HEK293T (cell line): ENCODE measurements around the gene CNRIP1.

Experiments
- ARNT ChIP-seq: fragments of 450-650 bp; IDR thresholded peaks from 2 replicates; pipeline ENCODE4 v1.6.1; 2017; ENCODE audit warnings: mild to moderate bottlenecking
- BHLHE40 ChIP-seq: fragments of 450-650 bp; IDR thresholded peaks from 2 replicates; pipeline ENCODE4 v1.6.1; 2016; ENCODE audit warnings: mild to moderate bottlenecking, moderate library complexity, borderline replicate concordance
- CTBP1 ChIP-seq: fragments of 450-650 bp; IDR thresholded peaks from 2 replicates; pipeline ENCODE4 v1.6.1; 2016; ENCODE audit warnings: borderline replicate concordance
- FOXK2 ChIP-seq: fragments of 450-650 bp; IDR thresholded peaks from 2 replicates; pipeline ENCODE4 v1.6.1; 2016; ENCODE audit warnings: mild to moderate bottlenecking
- FOXM1 ChIP-seq: fragments of 450-650 bp; IDR thresholded peaks from 2 replicates; pipeline ENCODE4 v1.6.1; 2017; ENCODE audit warnings: mild to moderate bottlenecking, borderline replicate concordance
- L3MBTL2 ChIP-seq: fragments of 450-650 bp; conservative IDR thresholded peaks from 2 replicates; pipeline ENCODE4 v1.6.1; 2016; ENCODE audit warnings: mild to moderate bottlenecking
- PKNOX1 ChIP-seq: fragments of 450-650 bp; IDR thresholded peaks from 2 replicates; pipeline ENCODE4 v1.6.1; 2016
- SP1 ChIP-seq: fragments of 450-650 bp; IDR thresholded peaks from 2 replicates; pipeline ENCODE4 v1.6.1; 2017
- TARDBP ChIP-seq: fragments of 450-650 bp; IDR thresholded peaks from 2 replicates; pipeline ENCODE4 v1.6.1; 2016
- ZNF384 ChIP-seq: fragments of 450-650 bp; IDR thresholded peaks from 2 replicates; pipeline ENCODE4 v1.6.1; 2016

GRCh38 chr2:68320118-68320641 is 431 bp upstream of the CNRIP1 start:
- TF ChIP-seq FOXM1 (no peak), TARDBP (no peak), CTBP1 (no peak), L3MBTL2 (peak; percentile 79), ARNT (no peak), BHLHE40 (no peak), SP1 (no peak), FOXK2 (no peak), ZNF384 (no peak), PKNOX1 (no peak)
